ENCODE results near the gene ANAPC4.

GRCh38 chr4:25378437-25378743 is 1.3 kb downstream of the ANAPC4 start:
- no peak for TF ChIP-seq EZH2 (conservative IDR thresholded peaks at IDR 0.05; ENCODE audit: low read depth, low read length)
- no peak for TF ChIP-seq MAFF (IDR thresholded peaks at IDR 0.05; ENCODE audit: low read depth, low read length)
